GM23338 (cell line): ENCODE data around the gene SLC6A1. TPM values are rescaled to one million over a fixed set of nuclear protein-coding genes. Genes with fewer than 3 reads are reported as not detected.

Source experiments
- ATAC-seq: fragments of 200-7000 bp; cut with Tn5 transposase; 3 replicates; pipeline ENCODE4 v1.9.1; 2020
- DNase-seq: peaks from one replicate; pipeline ENCODE4 v3.0.0-alpha.2; 2015; ENCODE audit warnings: low spot score
- H2AFZ ChIP-seq: fragments of 200-600 bp; sonication (generic); 2 replicates; pipeline ENCODE4 v1.8.0; 2016; ENCODE audit warnings: antibody characterized with exemption, mild to moderate bottlenecking, moderate library complexity
- H3F3A ChIP-seq: fragments of 200-600 bp; sonication (generic); replicated peaks from 2 replicates; pipeline ENCODE4 v1.8.0; 2017; ENCODE audit warnings: antibody characterized with exemption, mixed run types, low read depth
- H3K27ac ChIP-seq: fragments of 200-600 bp; sonication (generic); 2 replicates; pipeline ENCODE4 v1.6.1; 2016; ENCODE audit warnings: low read depth
- H3K27me3 ChIP-seq: fragments of 200-600 bp; sonication (generic); 2 replicates; pipeline ENCODE4 v1.8.0; 2016; ENCODE audit warnings: mild to moderate bottlenecking, mixed run types, moderate library complexity; ENCODE audit not compliant: insufficient read depth
- H3K36me3 ChIP-seq: fragments of 200-600 bp; sonication (generic); 2 replicates; pipeline ENCODE4 v1.8.0; 2016; ENCODE audit warnings: mild to moderate bottlenecking; ENCODE audit not compliant: insufficient read depth
- H3K4me1 ChIP-seq: fragments of 200-600 bp; sonication (generic); 2 replicates; pipeline ENCODE4 v1.8.0; 2016; ENCODE audit warnings: mild to moderate bottlenecking, moderate library complexity; ENCODE audit not compliant: insufficient read depth
- H3K4me2 ChIP-seq: fragments of 200-600 bp; sonication (generic); 2 replicates; pipeline ENCODE4 v1.7.1; 2017; ENCODE audit warnings: mixed run types
- H3K4me3 ChIP-seq: fragments of 200-600 bp; sonication (generic); 2 replicates; pipeline ENCODE4 v1.6.1; 2016; ENCODE audit warnings: mixed run types
- H3K79me2 ChIP-seq: fragments of 200-600 bp; sonication (generic); replicated peaks from 2 replicates; pipeline ENCODE4 v1.8.0; 2017; ENCODE audit warnings: mild to moderate bottlenecking; ENCODE audit not compliant: insufficient read depth
- H3K9me2 ChIP-seq: fragments of 200-600 bp; sonication (generic); 2 replicates; pipeline ENCODE4 v1.8.0; 2017; ENCODE audit not compliant: insufficient read depth
- H4K20me1 ChIP-seq: fragments of 200-600 bp; sonication (generic); replicated peaks from 2 replicates; pipeline ENCODE4 v1.8.0; 2017; ENCODE audit warnings: mild to moderate bottlenecking; ENCODE audit not compliant: insufficient read depth
- H3K27ac Mint-ChIP-seq: 2 replicates; pipeline ENCODE4 v1.8.0; 2020; ENCODE audit warnings: inconsistent platforms, mild to moderate bottlenecking, moderate library complexity, mixed read lengths
- H3K27me3 Mint-ChIP-seq: 3 replicates; pipeline ENCODE4 v1.8.0; 2022; ENCODE audit warnings: low read depth, mild to moderate bottlenecking, moderate library complexity, mixed read lengths, inconsistent platforms; ENCODE audit not compliant: insufficient read depth, poor library complexity
- H3K36me3 Mint-ChIP-seq: 3 replicates; pipeline ENCODE4 v1.8.0; 2021; ENCODE audit warnings: low read depth, mild to moderate bottlenecking, inconsistent platforms, moderate library complexity, mixed read lengths
- H3K4me1 Mint-ChIP-seq: 3 replicates; pipeline ENCODE4 v1.8.0; 2020; ENCODE audit warnings: mild to moderate bottlenecking, inconsistent platforms, mixed read lengths
- H3K4me3 Mint-ChIP-seq: 3 replicates; pipeline ENCODE4 v1.8.0; 2021; ENCODE audit warnings: moderate library complexity, mild to moderate bottlenecking, inconsistent platforms, mixed read lengths
- H3K9me3 Mint-ChIP-seq: 3 replicates; pipeline ENCODE4 v1.8.0; 2020; ENCODE audit warnings: moderate library complexity, mild to moderate bottlenecking, inconsistent platforms, mixed read lengths
- CREB1 ChIP-seq: fragments of 250-450 bp; sonication (Bioruptor Pico); IDR thresholded peaks from 2 replicates; pipeline ENCODE4 v1.5.0; 2020; ENCODE audit warnings: low read depth, mild to moderate bottlenecking, moderate library complexity
- EZH2 ChIP-seq: fragments of 200-600 bp; sonication (generic); IDR thresholded peaks from one replicate; pipeline ENCODE4 v1.8.0; 2017; ENCODE audit warnings: antibody characterized with exemption, mild to moderate bottlenecking, low read depth; ENCODE audit not compliant: unreplicated experiment
- EZH2phosphoT487 ChIP-seq: fragments of 200-600 bp; sonication (generic); IDR thresholded peaks from one replicate; pipeline ENCODE4 v1.8.1; 2018; ENCODE audit warnings: antibody characterized with exemption; ENCODE audit not compliant: unreplicated experiment
- JUNB ChIP-seq: IDR thresholded peaks from one replicate; pipeline ENCODE4 v1.6.1; 2016; ENCODE audit warnings: antibody characterized with exemption; ENCODE audit not compliant: unreplicated experiment
- NANOG ChIP-seq: IDR thresholded peaks from 2 replicates; pipeline ENCODE4 v1.6.1; 2016; ENCODE audit warnings: antibody characterized with exemption, borderline replicate concordance
- POLR2AphosphoS5 ChIP-seq: IDR thresholded peaks from 2 replicates; pipeline ENCODE4 v1.6.1; 2016; ENCODE audit warnings: antibody characterized with exemption, low read depth
- STAT1 ChIP-seq: IDR thresholded peaks from one replicate; pipeline ENCODE4 v1.6.1; 2016; ENCODE audit warnings: antibody characterized with exemption; ENCODE audit not compliant: unreplicated experiment
- ZNF114 ChIP-seq: fragments of 250-450 bp; sonication (Bioruptor Pico); IDR thresholded peaks from 2 replicates; pipeline ENCODE4 v1.5.0; 2020; ENCODE audit warnings: mild to moderate bottlenecking, moderate library complexity
- ZNF331 ChIP-seq: fragments of 250-450 bp; sonication (Bioruptor Pico); IDR thresholded peaks from 2 replicates; pipeline ENCODE4 v1.5.0; 2020; ENCODE audit warnings: low read depth, mild to moderate bottlenecking, moderate library complexity
- polyA plus RNA-seq: library from polyadenylated mRNA; unstranded; fragments of >200 nt; fragmentation: Nextera tagmentation; extraction: Ambion mirVana; gene quantifications from 2 replicates; pipeline ENCODE4 v1.2.1, GENCODE V29; 2016
- total RNA-seq: library from RNA; depleted of rRNA; stranded (reverse); fragments of >200 nt; shearing (Covaris generic); gene quantifications from 2 replicates; pipeline ENCODE4 v1.2.3, GENCODE V29; 2014
- TF ChIP-seq, protein P1 (sequence below): IDR thresholded peaks from 2 replicates; pipeline ENCODE4 v1.6.1; 2016; ENCODE audit warnings: antibody characterized with exemption
- TF ChIP-seq, protein P2 (sequence below), 2 experiments: fragments of 200-600 bp in 1 of 2; sonication (generic) in 1 of 2; conservative IDR thresholded peaks; 2 replicates each; pipeline versions ENCODE4 v1.5.1 to v1.6.1; 2016 to 2017; ENCODE audit warnings: antibody characterized with exemption in 2 of 2, low read depth in 2 of 2, mild to moderate bottlenecking in 2 of 2, moderate library complexity in 1 of 2
- TF ChIP-seq, protein P3 (sequence below): fragments of 250-450 bp; sonication (Bioruptor Pico); IDR thresholded peaks from 2 replicates; pipeline ENCODE4 v1.5.0; 2020; ENCODE audit warnings: mild to moderate bottlenecking, moderate library complexity
- TF ChIP-seq, protein P4 (sequence below): IDR thresholded peaks from one replicate; pipeline ENCODE4 v1.6.1; 2018; ENCODE audit warnings: antibody characterized with exemption; ENCODE audit not compliant: unreplicated experiment

SLC6A1 gene
- total and polyA plus RNA-seq, 2 experiments from 2014 or later = 0.16 to 0.28 TPM

DNA sequence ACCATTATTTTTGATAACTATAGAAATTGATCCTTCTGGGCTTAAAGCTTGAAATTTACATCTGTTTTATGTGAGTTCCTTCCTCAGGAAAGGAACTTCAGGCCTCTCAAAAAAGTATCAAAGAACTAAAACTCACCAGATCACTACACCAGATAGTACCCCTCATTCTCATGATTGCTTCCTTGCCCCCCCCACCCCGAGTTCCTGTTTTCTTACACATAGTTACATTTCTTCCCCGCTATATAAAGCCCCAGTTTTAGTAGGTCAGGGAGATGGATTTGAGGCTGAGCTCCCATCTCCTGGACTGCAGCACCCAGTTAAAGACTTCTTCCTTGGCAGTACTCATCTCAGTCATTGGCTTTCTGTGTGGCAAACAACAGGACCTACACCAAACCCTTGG lies 81.5 kb downstream of the SLC6A1 start:
- H3K4me1 ChIP-seq = no peaks in the 10 kb centered on the region
- TF ChIP-seq POLR2AphosphoS5 (no peak), EZH2 (no peak), ZNF331 (CRISPR knock-in tag) (no peak), ZNF114 (no peak), CREB1 (CRISPR knock-in tag) (no peak), EZH2phosphoT487 (no peak), STAT1 (no peak), NANOG (no peak), JUNB (no peak)
- TF ChIP-seq, protein P1, sequence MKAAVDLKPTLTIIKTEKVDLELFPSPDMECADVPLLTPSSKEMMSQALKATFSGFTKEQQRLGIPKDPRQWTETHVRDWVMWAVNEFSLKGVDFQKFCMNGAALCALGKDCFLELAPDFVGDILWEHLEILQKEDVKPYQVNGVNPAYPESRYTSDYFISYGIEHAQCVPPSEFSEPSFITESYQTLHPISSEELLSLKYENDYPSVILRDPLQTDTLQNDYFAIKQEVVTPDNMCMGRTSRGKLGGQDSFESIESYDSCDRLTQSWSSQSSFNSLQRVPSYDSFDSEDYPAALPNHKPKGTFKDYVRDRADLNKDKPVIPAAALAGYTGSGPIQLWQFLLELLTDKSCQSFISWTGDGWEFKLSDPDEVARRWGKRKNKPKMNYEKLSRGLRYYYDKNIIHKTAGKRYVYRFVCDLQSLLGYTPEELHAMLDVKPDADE = no peak
- TF ChIP-seq, protein P2, sequence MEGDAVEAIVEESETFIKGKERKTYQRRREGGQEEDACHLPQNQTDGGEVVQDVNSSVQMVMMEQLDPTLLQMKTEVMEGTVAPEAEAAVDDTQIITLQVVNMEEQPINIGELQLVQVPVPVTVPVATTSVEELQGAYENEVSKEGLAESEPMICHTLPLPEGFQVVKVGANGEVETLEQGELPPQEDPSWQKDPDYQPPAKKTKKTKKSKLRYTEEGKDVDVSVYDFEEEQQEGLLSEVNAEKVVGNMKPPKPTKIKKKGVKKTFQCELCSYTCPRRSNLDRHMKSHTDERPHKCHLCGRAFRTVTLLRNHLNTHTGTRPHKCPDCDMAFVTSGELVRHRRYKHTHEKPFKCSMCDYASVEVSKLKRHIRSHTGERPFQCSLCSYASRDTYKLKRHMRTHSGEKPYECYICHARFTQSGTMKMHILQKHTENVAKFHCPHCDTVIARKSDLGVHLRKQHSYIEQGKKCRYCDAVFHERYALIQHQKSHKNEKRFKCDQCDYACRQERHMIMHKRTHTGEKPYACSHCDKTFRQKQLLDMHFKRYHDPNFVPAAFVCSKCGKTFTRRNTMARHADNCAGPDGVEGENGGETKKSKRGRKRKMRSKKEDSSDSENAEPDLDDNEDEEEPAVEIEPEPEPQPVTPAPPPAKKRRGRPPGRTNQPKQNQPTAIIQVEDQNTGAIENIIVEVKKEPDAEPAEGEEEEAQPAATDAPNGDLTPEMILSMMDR (conservative IDR thresholded peaks at IDR 0.05; ENCODE audit: low read depth in 2 of 2) = no peak
- TF ChIP-seq, protein P3, sequence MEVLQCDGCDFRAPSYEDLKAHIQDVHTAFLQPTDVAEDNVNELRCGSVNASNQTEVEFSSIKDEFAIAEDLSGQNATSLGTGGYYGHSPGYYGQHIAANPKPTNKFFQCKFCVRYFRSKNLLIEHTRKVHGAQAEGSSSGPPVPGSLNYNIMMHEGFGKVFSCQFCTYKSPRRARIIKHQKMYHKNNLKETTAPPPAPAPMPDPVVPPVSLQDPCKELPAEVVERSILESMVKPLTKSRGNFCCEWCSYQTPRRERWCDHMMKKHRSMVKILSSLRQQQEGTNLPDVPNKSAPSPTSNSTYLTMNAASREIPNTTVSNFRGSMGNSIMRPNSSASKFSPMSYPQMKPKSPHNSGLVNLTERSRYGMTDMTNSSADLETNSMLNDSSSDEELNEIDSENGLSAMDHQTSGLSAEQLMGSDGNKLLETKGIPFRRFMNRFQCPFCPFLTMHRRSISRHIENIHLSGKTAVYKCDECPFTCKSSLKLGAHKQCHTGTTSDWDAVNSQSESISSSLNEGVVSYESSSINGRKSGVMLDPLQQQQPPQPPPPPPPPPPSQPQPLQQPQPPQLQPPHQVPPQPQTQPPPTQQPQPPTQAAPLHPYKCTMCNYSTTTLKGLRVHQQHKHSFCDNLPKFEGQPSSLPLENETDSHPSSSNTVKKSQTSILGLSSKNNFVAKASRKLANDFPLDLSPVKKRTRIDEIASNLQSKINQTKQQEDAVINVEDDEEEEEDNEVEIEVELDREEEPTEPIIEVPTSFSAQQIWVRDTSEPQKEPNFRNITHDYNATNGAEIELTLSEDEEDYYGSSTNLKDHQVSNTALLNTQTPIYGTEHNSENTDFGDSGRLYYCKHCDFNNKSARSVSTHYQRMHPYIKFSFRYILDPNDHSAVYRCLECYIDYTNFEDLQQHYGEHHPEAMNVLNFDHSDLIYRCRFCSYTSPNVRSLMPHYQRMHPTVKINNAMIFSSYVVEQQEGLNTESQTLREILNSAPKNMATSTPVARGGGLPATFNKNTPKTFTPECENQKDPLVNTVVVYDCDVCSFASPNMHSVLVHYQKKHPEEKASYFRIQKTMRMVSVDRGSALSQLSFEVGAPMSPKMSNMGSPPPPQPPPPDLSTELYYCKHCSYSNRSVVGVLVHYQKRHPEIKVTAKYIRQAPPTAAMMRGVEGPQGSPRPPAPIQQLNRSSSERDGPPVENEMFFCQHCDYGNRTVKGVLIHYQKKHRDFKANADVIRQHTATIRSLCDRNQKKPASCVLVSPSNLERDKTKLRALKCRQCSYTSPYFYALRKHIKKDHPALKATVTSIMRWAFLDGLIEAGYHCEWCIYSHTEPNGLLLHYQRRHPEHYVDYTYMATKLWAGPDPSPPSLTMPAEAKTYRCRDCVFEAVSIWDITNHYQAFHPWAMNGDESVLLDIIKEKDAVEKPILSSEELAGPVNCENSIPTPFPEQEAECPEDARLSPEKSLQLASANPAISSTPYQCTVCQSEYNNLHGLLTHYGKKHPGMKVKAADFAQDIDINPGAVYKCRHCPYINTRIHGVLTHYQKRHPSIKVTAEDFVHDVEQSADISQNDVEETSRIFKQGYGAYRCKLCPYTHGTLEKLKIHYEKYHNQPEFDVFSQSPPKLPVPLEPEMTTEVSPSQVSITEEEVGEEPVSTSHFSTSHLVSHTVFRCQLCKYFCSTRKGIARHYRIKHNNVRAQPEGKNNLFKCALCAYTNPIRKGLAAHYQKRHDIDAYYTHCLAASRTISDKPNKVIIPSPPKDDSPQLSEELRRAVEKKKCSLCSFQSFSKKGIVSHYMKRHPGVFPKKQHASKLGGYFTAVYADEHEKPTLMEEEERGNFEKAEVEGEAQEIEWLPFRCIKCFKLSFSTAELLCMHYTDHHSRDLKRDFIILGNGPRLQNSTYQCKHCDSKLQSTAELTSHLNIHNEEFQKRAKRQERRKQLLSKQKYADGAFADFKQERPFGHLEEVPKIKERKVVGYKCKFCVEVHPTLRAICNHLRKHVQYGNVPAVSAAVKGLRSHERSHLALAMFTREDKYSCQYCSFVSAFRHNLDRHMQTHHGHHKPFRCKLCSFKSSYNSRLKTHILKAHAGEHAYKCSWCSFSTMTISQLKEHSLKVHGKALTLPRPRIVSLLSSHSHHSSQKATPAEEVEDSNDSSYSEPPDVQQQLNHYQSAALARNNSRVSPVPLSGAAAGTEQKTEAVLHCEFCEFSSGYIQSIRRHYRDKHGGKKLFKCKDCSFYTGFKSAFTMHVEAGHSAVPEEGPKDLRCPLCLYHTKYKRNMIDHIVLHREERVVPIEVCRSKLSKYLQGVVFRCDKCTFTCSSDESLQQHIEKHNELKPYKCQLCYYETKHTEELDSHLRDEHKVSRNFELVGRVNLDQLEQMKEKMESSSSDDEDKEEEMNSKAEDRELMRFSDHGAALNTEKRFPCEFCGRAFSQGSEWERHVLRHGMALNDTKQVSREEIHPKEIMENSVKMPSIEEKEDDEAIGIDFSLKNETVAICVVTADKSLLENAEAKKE (CRISPR knock-in tag) = no peak
- TF ChIP-seq, protein P4, sequence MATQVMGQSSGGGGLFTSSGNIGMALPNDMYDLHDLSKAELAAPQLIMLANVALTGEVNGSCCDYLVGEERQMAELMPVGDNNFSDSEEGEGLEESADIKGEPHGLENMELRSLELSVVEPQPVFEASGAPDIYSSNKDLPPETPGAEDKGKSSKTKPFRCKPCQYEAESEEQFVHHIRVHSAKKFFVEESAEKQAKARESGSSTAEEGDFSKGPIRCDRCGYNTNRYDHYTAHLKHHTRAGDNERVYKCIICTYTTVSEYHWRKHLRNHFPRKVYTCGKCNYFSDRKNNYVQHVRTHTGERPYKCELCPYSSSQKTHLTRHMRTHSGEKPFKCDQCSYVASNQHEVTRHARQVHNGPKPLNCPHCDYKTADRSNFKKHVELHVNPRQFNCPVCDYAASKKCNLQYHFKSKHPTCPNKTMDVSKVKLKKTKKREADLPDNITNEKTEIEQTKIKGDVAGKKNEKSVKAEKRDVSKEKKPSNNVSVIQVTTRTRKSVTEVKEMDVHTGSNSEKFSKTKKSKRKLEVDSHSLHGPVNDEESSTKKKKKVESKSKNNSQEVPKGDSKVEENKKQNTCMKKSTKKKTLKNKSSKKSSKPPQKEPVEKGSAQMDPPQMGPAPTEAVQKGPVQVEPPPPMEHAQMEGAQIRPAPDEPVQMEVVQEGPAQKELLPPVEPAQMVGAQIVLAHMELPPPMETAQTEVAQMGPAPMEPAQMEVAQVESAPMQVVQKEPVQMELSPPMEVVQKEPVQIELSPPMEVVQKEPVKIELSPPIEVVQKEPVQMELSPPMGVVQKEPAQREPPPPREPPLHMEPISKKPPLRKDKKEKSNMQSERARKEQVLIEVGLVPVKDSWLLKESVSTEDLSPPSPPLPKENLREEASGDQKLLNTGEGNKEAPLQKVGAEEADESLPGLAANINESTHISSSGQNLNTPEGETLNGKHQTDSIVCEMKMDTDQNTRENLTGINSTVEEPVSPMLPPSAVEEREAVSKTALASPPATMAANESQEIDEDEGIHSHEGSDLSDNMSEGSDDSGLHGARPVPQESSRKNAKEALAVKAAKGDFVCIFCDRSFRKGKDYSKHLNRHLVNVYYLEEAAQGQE = no peak
- H3K27me3 ChIP-seq = no peaks in the 10 kb centered on the region
- no peaks in the 10 kb centered on the region for H3K9me2 ChIP-seq
- no peak overlapping the region for H3K4me3 ChIP-seq
- H3K36me3 ChIP-seq = no peaks in the 10 kb centered on the region
- H3F3A ChIP-seq = no peaks in the 10 kb centered on the region
- H2AFZ ChIP-seq = no peak overlapping the region
- no peaks in the 10 kb centered on the region for H3K79me2 ChIP-seq
- peaks cover 3% of the 10 kb centered on the region; the same call in 2 of the 3 replicates for H3K4me1 Mint-ChIP-seq
- peaks cover 2% of the 10 kb centered on the region for H3K27me3 Mint-ChIP-seq
- ATAC-seq = no peak
- H3K27ac ChIP-seq = no peak overlapping the region
- peaks cover 42% of the 10 kb centered on the region for H3K9me3 Mint-ChIP-seq
- no peaks in the 10 kb centered on the region for H4K20me1 ChIP-seq
- no peak for DNase-seq
- no peak overlapping the region for H3K4me3 Mint-ChIP-seq
- no peak overlapping the region for H3K27ac Mint-ChIP-seq
- no peaks in the 10 kb centered on the region; the same call in 2 of the 3 replicates for H3K36me3 Mint-ChIP-seq
- H3K4me2 ChIP-seq = no peak overlapping the region
